GM21390 (cell line): Measurements from ENCODE around the gene RBM19.

ENCODE experiments used
- ATAC-seq: cut with Tn5 transposase; IDR thresholded peaks from one replicate; pipeline ENCODE4 v1.9.1; 2021; ENCODE audit not compliant: unreplicated experiment

The RBM19 gene

DNA sequence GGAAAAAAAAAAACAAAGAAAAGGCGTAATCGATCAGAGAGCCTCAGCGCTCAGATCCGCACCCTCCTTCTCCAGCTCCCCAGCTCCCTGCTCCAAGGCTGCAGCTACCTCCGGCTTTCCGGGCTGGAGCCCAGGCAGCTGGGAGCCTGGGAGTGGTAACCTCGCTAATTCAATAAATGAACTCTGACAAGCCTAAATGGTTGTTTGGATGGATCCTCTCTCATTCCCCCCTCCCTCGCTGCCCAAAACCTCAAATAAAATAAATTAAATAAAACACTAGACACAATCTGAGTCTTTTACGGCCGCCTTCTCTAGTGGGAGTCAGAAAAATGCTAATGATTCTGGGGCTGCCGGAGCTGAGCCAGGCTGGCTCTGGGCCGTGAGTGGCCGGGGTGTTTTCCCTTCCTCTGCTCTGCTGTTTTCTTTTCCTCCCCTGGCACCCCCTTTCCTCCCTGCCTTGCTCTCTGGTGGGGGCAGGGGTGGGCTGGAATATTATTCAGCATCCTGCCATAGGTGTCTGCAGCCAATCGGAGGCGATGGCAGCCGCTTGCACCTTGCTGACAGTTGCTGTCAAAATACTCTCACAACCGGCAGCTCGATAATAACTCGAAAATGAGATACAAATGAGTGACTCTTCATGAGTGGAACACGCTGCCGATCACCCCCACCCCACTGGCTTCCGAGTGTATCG is 76.1 kb downstream of the RBM19 start:
- ATAC-seq, result no peak

DNA sequence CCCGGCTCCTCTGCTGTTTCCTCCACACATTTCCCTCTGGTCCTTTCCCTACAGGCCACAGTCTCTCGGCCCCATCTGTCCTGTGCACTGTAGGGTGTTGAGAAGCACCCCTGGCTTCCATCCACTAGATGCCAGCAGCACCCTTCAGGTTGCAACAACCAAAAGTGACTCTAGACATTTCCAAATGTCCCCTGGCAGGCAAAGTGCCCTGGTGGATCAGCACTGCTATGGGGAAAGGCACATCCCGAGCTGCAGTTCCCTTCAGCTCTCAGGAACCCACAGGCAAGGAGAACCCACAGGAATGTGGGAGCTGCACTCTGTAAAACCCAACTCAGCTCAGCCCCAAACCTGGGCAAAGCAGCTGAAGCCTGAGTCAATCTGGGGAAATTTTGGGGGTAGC is 77.0 kb downstream of the RBM19 start:
- ATAC-seq, result no peak

DNA sequence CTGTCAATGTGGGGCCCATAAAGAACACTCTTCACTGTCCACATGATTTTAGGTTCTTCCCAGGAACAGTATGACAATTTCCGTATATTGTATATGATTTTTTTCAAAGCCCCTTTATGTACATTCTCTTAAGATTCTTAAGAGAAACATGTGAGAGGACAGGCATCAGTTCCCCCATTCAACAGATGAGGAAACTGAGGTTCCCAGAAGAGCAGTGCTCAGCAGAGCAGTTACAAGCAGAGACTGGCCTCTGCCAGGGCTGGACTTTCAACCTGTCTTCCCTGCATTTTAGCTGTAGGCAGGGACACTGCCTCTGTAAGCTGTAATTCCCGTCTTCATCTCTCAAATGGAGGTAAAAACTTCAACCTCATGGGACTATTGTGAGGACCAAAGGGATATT is 77.7 kb downstream of the RBM19 start:
- no peak for ATAC-seq

DNA sequence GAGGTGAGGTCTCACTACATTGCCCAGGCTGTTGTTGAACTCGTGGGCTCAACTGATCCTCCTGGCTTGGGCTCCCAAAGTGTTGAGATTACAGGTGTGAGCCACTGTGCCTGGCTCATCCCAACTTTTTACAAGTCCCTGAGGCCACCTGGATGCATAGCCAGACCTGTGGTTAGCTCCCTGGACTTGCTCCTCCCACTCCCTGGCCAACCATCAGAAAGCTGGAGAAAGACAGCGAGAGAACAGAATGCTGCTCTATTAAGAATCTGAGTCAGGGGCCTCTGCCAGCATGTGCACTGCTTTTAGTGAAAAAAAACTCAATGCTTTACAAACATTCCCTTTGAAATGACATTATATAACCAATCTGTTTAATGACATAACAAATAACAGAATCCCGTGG is 78.2 kb downstream of the RBM19 start:
- no peak for ATAC-seq

DNA sequence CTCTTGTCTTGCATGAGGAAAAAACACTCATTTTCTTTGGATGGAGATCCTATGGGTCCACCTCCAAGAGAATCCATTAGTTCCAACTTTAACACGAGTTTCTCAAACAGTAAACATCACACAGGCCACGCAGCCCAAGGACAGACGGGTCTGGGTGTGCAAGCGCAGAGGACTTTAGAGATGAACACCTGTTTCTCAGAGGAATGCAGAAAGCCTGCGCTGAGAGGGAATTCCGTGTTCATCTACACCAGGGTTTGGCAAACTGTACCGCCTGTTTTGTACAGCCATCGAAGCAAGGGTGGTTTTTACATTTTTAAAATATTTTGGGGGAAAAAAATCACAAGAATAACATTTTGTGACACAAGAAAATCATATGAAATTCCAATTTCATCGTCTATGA is 79.4 kb downstream of the RBM19 start:
- no peak for ATAC-seq

DNA sequence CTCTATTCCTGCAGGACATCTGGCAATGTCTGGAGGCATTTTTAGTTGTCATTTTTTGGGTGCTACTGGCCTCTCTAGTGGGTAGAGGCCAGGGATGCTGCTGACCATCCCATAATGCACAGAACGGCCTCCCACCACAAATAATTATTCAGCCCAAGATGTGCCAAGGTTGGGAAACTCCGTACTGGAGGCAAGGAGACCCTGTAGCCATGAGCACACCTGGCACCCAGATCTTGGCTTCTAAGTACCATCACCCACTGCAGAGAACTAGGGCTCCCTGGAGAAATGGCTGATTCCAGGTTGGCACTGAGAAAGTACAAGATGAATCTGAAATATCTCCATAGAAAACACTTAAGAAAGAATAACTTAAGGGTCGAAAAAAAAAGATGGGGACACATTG is 81.7 kb downstream of the RBM19 start:
- ATAC-seq, result no peak

DNA sequence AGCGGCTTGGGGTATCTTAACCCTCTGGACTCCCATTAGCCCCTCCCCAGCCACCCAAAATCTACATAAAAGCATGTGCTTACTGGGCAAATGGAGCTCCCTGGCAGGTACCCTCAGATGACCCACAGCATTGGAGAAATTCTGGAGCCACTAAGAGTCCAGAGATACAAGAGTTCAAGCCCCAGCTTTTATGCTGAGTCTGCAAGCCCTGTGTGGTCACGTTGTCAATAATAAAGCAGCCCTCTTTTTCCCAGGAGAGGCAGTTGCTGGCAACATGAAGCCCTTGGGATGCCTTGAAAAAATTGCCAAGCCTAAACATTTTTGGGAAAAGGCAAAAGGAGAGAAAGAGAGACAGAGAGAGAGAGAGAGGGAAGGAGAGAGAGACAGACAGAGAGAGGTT is 83.4 kb downstream of the RBM19 start:
- ATAC-seq, result no peak

DNA sequence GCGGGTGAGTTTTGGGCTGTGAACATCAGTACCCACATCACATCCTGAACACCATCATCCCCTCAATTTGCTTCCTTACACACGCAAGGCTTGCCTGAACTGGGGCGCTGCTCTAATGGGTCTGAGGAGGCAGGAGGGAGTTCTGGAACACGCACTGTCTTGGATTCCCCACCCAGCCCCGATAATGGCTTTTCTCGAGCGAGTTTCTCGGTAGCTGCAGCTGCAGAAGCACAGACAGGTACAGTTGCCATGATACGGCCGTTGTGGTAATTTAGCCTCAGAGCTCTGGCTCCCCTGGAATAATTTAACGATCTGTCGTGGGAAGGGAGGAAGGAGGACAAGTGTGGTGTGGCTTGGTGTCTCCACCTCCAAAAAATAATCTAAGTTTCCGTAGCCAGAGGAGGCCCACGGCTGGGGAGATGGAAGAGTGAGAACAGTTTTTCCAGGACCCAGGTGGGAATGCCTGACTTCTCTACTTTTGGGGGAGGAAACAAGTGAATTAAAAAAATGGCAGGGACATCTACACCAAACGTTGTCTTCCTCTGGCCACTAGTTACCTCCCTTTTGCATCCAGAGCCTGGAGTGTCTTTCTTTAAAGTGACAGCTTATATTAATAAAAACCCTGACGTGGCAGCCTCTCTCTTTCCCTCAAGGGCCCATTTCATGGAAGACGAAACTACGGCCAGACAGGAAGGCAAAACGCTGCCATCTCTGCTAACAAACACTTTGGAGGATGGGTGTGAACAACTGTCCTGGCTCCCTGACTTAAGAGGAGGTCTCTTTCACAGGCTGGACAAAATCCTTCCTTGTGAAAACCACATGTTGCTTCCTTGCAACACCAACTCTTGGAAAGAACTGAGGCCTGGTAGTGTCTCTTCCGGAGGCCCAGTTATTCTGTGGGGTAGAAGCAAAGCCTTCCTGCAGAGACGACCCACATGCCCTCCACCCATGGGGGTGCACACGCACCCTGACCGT is 84.8 kb downstream of the RBM19 start:
- ATAC-seq, result no peak

DNA sequence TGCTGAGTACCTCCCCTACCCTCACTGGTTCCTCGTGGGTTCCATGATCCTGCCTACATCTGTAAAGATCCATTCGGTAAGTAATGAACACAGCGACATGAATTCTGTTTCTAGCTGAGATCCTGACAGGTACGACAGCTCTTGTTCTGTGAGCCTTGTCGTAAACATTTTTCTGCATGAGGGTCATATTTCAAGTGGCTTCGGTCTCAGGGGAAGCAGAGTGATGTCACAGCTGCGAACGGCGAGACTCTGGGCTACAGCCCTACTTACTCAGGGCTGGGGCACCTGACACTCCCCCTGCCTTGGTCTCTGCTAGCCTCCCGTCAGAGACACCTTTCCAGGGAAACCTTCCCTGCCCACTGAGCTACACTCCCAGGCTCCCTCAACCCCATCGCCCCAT is 85.8 kb downstream of the RBM19 start:
- ATAC-seq, result no peak

DNA sequence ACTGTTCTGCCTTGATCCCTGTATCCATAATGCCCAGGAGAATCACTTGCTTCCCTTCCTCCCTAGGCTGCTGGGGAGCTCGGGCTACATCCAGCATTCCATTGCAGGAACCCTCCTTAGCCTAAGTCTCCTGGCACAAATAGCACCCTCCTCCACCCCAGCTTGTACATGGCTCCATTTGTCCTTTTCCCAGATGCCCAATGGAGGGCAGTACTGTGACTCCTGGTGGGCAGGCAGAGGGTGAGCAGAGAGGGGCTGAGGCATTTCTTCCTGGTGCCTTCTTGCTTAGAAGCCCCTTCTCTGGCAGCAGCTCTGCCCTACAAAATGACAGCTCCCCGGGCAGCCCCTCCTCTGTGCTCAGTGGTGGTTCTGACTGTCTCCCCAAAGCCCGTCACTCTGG is 86.5 kb downstream of the RBM19 start:
- no peak for ATAC-seq

DNA sequence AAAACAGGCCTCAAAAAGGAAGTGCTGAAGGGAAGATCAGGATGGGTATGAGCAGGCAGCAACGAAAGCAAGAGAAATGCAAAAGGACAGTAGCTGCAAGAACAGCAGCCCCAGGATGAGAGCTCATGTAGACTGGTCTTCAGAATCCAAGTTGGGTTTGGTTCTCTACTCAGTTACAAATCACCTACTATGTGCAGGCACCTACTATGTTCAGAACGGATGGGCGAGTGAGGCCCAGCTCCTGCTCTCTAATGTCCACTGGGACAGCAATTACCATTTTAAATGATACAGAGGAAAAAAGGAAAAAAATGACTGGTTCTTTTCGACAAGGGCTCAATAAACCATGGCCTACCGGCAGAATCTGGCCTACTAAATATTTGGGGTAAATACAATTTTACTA is 88.5 kb downstream of the RBM19 start:
- ATAC-seq, result no peak

DNA sequence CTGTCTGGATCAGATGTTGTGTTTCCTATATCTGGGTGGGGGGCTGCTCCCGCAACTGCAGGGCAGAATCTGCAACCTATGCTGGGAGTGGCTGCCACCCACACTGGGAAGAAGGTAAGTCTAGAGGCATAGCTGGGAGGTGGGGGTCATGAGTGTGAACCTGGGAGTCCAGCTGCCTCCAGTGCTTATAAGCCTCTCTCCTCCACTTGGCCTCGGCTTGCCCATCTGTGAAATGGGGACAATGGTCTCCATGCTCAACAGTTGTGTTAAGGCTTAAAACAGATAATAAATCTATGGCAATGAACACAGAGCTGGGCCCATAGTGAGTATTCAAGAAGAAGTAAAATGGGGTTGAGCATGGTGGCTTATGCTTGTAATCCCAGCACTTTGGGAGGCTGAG is 90.0 kb downstream of the RBM19 start:
- no peak for ATAC-seq

DNA sequence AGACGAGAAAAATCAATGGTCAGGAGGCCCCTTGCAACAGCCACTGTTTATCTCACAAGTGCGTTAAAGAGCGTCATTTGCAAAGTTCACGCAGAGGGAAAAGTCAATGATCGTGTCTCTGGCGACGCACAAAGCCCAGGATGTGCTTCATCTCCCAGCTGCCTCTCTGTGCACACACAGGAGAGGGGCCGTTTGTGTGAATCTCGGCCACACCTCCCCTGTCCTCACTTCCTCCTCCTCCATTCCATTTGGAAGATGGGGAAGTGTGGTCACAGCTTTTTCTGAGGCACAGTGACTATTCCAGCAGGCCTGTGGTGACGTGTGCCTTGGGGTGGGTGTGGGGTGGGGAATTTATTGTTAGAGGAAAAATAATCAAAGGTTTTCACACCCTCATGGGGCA is 90.4 kb downstream of the RBM19 start:
- ATAC-seq, result no peak

DNA sequence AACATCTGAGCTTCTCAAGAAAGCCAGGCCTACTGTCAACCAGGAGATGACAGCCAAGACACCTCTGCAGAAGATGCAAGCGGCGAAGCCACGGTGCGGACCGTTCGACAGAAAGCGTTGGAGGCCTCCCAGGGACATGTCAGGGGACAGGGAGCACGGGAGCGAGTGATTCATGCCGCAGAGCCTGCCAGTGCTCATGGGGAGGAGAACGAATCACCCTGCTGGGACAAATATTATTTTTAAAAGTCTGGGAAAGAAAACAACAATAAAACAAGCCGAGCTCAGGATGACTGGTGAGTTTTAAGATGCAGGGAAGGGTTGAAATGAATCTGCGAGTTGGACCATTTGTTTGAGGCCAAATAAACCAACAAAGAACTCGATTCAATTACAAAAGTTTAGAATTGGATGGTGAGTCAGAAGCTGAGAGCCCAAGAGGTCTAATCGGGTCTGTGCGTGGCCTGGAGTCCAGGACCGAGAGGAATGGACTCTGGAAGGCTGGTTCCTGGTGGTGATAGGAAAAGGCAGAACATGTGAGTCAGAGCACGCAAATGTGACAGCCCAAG is 91.0 kb downstream of the RBM19 start:
- ATAC-seq, result no peak

DNA sequence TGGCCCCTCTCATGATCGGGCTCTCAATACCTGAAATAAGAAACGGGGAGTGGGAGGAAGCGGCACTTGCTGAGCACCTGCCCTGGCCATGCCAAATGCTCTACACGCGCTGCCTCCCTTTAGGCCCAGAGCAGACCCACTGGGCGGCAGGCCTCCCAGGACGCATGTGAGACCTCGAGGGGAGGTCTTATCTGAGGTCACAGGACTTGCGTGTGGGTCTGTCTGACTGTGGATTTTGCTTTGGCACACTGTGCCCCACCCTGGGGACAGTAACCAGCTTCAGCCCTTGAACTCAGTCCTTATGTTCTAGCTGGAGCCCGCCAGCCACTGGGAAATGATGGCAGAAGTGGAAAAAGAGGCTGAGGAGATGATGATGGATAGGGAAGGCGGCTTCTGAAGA is 91.8 kb downstream of the RBM19 start:
- no peak for ATAC-seq

DNA sequence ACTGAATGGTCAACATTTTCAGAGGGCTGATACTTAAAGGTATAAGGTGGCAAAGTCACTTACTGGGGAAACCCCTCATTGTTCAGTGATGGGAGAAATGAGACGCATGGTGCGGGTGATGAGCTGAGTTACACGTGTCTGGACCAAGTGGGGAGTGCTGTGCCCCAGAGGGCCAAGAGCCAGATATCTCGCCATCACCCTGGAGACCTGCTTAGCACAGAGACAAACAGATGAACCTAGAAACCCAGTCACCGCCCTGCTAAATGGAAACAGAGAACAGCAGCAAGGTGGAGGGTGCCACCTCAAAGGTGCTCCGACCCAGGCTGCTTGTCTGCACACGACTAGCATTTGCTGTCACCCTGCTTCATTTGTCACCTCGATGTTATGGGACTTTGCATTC is 92.4 kb downstream of the RBM19 start:
- ATAC-seq, result no peak

DNA sequence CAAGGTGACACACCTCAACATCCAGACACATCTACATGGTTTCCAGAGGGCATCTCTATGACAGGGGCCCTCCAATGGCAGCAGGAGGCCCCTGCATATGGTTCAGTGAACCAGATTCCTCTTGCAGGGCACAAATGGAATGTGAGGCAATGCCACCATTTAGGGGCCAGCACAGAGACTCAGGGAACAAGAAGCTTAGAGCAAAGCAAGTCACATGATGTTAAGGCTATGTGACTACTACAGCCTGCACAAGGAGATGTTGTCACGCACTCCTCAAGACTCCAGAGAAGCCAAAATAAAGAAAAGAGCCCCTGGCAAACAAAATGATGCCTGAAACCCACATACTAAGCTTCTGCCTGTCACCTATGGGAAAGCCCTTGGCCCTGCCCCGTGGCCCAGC is 95.2 kb downstream of the RBM19 start:
- ATAC-seq, result no peak

DNA sequence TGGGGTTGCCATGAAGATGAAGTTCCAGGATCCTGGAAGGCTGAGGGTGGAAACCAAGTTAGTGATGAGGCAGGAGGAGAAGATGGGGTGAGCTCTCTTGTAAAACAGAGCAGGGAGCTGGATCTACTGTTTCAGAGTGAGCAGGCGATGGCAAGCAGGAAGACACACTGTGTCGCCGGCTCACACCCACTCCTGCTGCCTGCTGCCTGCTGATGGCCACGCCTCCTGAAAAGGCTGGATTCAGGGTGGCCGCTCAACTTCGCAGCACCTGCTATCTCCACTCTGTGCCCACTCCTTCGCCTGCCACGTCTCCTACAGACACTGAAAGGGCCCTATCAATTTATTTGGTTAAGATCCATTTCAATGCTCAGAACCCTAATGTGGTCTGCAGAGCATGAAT is 96.1 kb downstream of the RBM19 start:
- ATAC-seq, result no peak

DNA sequence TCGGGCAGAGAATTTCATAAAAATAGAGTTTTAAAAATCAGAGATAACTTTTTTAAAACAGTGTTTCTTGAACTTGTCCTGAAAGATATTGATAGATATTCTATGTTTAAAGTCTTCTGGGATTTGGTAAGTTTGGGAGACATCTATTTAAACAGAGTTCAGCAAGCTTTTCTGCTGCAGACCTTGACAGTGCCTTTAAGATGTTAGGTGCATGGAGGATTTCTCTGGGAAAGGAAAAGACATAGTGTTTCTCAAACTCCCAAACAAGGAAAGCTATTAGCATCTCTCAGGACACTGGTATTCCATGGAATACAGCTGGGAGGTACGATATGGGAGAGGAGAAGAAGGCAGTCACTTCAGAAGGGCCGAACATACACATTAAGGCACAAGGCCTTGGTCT is 97.8 kb downstream of the RBM19 start:
- ATAC-seq, result no peak

DNA sequence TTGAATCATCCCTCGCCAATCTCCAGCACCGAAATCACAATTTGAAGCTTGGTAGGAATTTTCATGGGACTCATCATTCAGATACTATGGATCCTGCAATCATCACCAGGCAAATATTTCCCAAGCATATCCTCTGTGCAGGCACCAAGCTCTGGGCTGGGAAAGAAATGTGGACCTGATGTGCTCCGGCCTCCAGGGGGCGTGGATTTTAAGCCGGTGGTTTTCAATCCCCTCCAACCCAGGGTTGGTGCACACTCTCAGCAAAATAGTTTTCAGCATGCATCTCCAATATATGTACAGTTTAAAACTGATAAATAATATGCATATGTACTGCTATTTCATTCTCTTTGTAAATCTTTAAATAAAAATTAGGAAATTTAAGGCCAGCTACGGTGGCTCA is 98.9 kb downstream of the RBM19 start:
- ATAC-seq, result no peak

DNA sequence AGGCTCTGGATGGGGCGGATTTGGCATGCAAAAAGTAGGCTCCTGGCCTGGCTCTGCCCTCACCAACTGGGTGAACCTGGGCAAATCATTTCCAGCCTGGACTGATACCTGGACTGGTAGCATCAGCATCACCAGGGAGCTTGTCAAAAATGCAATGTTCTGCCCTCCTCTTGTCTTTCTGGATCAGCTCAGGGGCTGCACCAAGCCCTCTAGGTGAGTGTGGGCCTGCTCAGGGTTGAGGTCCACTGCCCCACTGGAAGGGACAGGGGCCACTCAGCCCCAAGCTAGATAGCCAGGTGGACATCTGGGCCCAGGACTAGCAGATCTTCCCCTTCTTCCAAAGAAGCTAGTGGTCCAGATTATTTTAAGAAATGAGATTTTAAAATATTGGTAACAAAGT is 99.6 kb downstream of the RBM19 start:
- ATAC-seq, result no peak

DNA sequence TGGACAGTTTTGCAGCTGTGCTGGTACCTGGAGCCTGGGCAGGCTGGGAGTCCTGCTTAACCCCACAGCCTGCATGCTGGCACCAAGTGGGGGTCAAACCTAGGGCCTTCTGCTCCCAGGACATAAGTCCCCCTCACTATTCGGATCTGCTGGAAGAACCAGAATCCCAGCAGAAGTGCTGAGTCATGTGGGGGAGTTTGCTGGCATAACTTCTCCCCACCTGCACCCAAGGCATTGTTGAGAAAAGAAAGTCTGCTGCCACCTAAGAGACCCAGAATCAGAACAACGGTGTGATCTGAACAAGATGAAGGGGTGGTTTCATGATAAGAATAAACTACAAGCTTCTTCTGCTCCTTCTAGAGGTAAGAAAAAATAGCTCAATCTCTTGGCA is 102.7 kb downstream of the RBM19 start:
- ATAC-seq, result no peak
